Measurements from ENCODE around the gene NKX2-8.
A peak's percentile ranks its signal among the peaks of the same experiment; 100 is the strongest.
"Not testable (repeated sequence)": the region's sequence is repeated elsewhere in the genome, so short reads cannot be mapped to it uniquely, and the experiment has no call there.

Gene NKX2-8

DNA sequence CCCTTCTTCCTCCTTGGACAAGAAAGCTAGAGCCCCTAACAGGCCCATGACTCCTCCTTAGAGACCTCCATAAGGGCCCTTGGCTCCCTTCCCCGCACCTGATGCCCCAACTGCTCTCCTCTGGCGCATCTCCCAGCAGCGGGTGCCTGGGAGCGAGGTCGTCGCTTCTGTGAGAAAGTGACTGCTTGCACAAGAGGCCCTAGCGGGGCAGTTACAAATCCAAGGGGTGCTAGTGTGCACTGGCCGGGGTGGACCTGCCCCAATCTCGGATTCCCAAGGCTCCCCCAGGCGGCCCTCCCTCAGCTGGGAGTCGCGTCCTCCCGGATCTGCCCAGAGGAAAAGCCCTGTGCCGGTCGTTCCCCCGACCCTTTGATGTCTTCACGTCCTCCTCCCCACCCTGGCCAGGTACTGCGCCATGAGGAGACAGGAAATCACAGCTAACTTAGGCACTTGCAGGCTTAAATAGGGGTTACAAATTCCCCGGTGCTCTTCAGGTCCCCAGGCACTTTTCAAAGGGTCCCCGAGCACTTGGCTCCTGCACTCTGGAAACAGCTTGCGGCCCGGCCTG lies 2.8 kb downstream of the NKX2-8 start:
- DNase-seq, result no peak

- DNase-seq, result no peak
Measured at GRCh38 chr14:36579001-36579555, 3.3 kb downstream of the NKX2-8 start.

- no peak for DNase-seq
Measured at GRCh38 chr14:36570065-36570464, 12.3 kb downstream of the NKX2-8 start.

- DNase-seq, result peak; percentile 68 to 75
Measured at GRCh38 chr14:36556811-36557433, 25.5 kb downstream of the NKX2-8 start.

DNA sequence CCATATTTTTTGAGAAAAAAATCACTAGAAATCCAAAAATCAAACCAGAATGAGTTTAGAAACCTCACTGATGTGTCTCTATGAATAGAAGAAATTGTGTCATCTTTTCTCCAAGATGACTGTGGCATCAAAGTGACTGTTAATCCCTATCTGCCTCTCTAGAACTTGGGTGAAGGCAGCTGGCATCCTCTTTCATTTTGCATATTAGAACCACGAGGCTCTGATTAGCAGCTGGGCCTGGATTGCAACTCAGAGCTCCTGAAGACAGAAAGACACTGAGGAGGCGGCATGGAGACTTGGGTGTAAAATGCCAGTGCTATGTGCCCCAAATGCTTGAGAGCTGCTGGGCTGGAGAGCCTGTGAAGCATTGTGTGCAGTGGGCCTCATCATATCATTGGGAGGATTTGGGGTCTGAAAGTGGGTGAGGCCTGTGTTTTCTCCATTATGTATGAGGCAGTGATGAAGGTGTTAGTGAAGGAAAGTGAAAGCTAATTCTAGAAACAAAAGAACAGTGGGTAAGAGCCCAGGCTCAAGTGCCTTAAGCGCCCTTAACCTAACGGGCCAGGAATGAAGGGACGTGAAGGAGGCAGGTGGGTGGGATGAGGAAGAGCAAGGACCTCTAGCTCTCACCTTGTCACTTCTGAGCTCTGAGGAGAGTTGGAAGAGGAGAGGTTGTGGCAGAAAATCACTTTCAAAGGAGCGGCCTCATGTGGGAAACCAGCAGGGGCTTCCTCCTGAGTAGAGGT lies 26.2 kb downstream of the NKX2-8 start:
- DNase-seq, result no peak

DNA sequence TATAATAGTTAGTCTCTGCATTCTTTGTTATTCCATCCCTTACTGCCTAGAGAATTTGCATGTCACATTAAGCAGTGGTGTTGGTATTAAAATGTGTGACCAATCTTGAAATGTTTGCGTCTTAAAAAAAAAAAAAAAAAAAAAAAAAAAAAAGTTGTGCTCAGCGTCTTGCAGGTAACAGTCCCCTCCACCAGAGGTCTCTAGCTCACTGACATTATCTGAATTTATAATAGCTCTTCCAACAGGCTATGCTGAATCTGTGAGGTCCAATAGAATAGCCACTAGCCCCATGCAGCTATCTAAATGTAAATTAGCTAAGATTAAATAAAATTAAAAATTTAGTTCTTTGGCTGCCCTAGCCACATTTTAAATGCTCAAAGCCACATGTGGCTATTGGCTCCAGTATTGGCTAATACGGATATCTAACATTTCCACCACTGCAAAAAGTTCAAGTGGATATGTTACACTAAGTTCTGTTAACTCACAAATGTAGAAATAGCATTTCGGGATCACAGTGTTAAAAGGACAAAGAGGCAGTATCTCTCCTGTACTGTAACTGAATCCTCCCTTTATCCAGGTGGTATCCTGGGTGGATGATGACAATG lies 28.7 kb downstream of the NKX2-8 start:
- peak; percentile 50 to 78 for DNase-seq

GRCh38 chr14:36550899-36551298 lies 31.5 kb downstream of the NKX2-8 start:
- DNase-seq, result no peak

- not testable (repeated sequence) for DNase-seq
Measured at GRCh38 chr14:36544280-36544679, 38.1 kb downstream of the NKX2-8 start.

- no peak for DNase-seq
Measured at GRCh38 chr14:36538051-36538450, 44.4 kb downstream of the NKX2-8 start.

Data from NCI-H446 (cell line).